Measurements from ENCODE around the gene HEXIM2. TPM values are rescaled to one million over a fixed set of nuclear protein-coding genes. Genes with fewer than 3 reads are reported as not detected.

The HEXIM2 gene
- total and polyA plus RNA-seq, 2 of the 13 experiments (the other 11 are each of a cell fraction or from before 2014, with no cell fraction given), result 27.1 to 32.4 TPM

DNA sequence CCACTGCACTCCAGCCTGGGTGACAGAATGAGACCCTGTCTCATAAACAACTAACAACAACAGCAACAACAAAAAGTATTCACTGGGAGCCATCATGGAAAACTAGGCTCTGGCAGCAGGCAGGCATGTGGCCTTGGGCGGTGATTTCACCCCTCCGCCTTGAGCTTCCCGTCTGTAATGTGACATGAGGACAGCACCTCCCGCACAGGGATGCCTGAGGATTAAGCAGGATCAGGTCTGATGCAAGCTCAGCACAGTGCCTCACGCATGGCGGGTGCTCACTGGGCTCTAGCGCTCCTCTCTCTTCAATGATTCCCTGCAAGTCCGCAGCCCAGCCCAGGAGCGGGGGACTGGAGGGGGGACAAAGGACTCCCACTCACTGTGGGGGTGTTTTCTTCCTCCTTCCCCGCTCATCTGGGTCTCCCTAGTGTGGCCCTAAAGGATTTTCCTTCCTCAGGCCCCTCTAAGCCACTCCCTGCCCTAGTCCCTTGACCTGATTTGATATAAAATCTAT is 32.2 kb upstream of the HEXIM2 start (continued):
- TF ChIP-seq, protein P1, sequence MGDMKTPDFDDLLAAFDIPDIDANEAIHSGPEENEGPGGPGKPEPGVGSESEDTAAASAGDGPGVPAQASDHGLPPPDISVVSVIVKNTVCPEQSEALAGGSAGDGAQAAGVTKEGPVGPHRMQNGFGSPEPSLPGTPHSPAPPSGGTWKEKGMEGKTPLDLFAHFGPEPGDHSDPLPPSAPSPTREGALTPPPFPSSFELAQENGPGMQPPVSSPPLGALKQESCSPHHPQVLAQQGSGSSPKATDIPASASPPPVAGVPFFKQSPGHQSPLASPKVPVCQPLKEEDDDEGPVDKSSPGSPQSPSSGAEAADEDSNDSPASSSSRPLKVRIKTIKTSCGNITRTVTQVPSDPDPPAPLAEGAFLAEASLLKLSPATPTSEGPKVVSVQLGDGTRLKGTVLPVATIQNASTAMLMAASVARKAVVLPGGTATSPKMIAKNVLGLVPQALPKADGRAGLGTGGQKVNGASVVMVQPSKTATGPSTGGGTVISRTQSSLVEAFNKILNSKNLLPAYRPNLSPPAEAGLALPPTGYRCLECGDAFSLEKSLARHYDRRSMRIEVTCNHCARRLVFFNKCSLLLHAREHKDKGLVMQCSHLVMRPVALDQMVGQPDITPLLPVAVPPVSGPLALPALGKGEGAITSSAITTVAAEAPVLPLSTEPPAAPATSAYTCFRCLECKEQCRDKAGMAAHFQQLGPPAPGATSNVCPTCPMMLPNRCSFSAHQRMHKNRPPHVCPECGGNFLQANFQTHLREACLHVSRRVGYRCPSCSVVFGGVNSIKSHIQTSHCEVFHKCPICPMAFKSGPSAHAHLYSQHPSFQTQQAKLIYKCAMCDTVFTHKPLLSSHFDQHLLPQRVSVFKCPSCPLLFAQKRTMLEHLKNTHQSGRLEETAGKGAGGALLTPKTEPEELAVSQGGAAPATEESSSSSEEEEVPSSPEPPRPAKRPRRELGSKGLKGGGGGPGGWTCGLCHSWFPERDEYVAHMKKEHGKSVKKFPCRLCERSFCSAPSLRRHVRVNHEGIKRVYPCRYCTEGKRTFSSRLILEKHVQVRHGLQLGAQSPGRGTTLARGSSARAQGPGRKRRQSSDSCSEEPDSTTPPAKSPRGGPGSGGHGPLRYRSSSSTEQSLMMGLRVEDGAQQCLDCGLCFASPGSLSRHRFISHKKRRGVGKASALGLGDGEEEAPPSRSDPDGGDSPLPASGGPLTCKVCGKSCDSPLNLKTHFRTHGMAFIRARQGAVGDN (CRISPR knock-in tag; IDR thresholded peaks at IDR 0.05), result peak; percentile 82
- peak; percentile 51; the same call in 1 of the 2 replicates for TF ChIP-seq ZNF225 (CRISPR knock-in tag; IDR thresholded peaks at IDR 0.05)
- no peak for TF ChIP-seq IKZF4 (CRISPR knock-in tag; IDR thresholded peaks at IDR 0.05; ENCODE audit: borderline replicate concordance, low read depth, not compliant biosample characterization)
- TF ChIP-seq, protein P2, sequence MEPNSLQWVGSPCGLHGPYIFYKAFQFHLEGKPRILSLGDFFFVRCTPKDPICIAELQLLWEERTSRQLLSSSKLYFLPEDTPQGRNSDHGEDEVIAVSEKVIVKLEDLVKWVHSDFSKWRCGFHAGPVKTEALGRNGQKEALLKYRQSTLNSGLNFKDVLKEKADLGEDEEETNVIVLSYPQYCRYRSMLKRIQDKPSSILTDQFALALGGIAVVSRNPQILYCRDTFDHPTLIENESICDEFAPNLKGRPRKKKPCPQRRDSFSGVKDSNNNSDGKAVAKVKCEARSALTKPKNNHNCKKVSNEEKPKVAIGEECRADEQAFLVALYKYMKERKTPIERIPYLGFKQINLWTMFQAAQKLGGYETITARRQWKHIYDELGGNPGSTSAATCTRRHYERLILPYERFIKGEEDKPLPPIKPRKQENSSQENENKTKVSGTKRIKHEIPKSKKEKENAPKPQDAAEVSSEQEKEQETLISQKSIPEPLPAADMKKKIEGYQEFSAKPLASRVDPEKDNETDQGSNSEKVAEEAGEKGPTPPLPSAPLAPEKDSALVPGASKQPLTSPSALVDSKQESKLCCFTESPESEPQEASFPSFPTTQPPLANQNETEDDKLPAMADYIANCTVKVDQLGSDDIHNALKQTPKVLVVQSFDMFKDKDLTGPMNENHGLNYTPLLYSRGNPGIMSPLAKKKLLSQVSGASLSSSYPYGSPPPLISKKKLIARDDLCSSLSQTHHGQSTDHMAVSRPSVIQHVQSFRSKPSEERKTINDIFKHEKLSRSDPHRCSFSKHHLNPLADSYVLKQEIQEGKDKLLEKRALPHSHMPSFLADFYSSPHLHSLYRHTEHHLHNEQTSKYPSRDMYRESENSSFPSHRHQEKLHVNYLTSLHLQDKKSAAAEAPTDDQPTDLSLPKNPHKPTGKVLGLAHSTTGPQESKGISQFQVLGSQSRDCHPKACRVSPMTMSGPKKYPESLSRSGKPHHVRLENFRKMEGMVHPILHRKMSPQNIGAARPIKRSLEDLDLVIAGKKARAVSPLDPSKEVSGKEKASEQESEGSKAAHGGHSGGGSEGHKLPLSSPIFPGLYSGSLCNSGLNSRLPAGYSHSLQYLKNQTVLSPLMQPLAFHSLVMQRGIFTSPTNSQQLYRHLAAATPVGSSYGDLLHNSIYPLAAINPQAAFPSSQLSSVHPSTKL (CRISPR knock-in tag; IDR thresholded peaks at IDR 0.05), result peak; percentile 74
- no peak for TF ChIP-seq KDM6A (CRISPR knock-in tag; IDR thresholded peaks at IDR 0.05; ENCODE audit: low read depth)
- TF ChIP-seq ZNF773 (CRISPR knock-in tag; IDR thresholded peaks at IDR 0.05; ENCODE audit: borderline replicate concordance), result no peak
- TF ChIP-seq ZNF441 (CRISPR knock-in tag; IDR thresholded peaks at IDR 0.05; ENCODE audit: borderline replicate concordance), result no peak
- no peak for TF ChIP-seq FOXA1 (IDR thresholded peaks at IDR 0.05)
- TF ChIP-seq FOXA1 (CRISPR knock-in tag; IDR thresholded peaks at IDR 0.05), result peak; percentile 33; the same call in 1 of the 2 replicates
- TF ChIP-seq, protein P3, sequence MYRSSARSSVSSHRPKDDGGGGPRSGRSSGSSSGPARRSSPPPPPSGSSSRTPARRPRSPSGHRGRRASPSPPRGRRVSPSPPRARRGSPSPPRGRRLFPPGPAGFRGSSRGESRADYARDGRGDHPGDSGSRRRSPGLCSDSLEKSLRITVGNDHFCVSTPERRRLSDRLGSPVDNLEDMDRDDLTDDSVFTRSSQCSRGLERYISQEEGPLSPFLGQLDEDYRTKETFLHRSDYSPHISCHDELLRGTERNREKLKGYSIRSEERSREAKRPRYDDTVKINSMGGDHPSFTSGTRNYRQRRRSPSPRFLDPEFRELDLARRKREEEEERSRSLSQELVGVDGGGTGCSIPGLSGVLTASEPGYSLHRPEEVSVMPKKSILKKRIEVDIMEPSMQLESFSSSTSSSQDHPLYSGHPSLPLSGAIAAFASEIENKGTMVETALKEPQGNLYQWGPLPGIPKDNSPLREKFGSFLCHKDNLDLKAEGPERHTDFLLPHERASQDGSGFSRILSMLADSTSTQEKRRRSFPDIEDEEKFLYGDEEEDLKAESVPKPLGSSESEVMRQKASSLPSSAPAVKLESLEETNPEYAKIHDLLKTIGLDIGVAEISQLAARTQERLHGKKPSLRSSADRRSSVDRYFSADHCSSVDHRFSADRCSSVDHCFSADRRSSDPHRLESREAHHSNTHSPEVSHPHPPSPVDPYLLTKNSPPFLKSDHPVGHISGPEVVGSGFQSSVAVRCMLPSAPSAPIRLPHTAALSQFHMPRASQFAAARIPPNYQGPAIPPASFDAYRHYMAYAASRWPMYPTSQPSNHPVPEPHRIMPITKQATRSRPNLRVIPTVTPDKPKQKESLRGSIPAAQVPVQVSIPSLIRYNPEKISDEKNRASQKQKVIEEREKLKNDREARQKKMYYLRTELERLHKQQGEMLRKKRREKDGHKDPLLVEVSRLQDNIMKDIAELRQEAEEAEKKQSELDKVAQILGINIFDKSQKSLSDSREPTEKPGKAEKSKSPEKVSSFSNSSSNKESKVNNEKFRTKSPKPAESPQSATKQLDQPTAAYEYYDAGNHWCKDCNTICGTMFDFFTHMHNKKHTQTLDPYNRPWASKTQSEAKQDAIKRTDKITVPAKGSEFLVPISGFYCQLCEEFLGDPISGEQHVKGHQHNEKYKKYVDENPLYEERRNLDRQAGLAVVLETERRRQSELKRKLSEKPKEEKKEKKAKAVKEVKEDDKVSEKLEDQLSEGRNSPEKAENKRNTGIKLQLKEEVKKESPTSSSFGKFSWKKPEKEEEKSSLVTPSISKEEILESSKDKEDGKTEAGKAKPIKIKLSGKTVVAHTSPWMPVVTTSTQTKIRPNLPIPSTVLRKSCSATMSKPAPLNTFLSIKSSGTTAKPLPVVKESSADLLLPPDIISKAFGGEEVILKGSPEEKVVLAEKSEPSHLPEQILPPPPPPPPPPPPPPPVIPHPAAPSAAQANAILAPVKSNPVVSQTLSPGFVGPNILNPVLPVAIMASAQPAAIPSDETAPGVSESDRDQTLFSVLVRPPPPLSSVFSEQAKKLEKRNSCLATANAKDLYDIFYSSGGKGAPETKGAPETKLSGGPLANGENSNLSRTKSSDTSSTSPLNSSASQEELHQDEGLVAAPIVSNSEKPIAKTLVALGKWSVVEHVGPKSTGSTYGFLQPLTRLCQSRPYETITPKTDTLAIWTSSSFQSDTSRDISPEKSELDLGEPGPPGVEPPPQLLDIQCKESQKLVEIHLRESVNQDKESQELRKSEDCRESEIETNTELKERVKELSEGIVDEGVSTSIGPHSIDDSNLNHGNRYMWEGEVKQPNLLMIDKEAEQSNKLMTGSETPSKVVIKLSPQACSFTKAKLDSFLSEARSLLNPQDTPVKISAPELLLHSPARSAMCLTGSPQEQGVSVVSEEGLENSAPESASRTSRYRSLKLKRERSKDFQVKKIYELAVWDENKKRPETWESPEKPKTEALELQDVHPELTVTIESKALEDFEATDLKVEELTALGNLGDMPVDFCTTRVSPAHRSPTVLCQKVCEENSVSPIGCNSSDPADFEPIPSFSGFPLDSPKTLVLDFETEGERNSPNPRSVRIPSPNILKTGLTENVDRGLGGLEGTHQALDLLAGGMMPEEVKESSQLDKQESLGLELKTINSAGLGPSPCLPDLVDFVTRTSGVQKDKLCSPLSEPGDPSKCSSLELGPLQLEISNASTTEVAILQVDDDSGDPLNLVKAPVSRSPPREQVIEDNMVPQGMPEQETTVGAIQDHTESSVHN (CRISPR knock-in tag; IDR thresholded peaks at IDR 0.05), result peak; percentile 50; the same call in 1 of the 2 replicates
- TF ChIP-seq, protein P4, sequence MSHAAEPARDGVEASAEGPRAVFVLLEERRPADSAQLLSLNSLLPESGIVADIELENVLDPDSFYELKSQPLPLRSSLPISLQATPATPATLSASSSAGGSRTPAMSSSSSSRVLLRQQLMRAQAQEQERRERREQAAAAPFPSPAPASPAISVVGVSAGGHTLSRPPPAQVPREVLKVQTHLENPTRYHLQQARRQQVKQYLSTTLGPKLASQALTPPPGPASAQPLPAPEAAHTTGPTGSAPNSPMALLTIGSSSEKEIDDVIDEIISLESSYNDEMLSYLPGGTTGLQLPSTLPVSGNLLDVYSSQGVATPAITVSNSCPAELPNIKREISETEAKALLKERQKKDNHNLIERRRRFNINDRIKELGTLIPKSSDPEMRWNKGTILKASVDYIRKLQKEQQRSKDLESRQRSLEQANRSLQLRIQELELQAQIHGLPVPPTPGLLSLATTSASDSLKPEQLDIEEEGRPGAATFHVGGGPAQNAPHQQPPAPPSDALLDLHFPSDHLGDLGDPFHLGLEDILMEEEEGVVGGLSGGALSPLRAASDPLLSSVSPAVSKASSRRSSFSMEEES (CRISPR knock-in tag; IDR thresholded peaks at IDR 0.05), result peak; percentile 77
